GM12891 (cell line): ENCODE measurements around the gene ATOSB.

Experiments used
- PAX5 ChIP-seq: IDR thresholded peaks from 2 replicates; pipeline ENCODE4 v1.6.1; 2011; ENCODE audit warnings: low read length, moderate library complexity, mild to moderate bottlenecking; ENCODE audit not compliant: insufficient read depth, severe bottlenecking
- POLR2A ChIP-seq: IDR thresholded peaks from 2 replicates; pipeline ENCODE4 v1.6.1; 2011; ENCODE audit warnings: low read depth, low read length, control low read depth
- POLR2AphosphoS5 ChIP-seq: IDR thresholded peaks from 2 replicates; pipeline ENCODE4 v1.6.1; 2011; ENCODE audit warnings: low read depth, low read length, control low read depth

GRCh38 chr9:35105126-35105525 is 10.5 kb downstream of the ATOSB start:
- TF ChIP-seq PAX5 (no peak), POLR2A (no peak), POLR2AphosphoS5 (no peak)
